CD8-positive, alpha-beta memory T cell (primary cell): ENCODE results near the gene TCF4. TPM values are rescaled to one million over a fixed set of nuclear protein-coding genes. Genes with fewer than 3 reads are reported as not detected.
A peak's percentile ranks its signal among the peaks of the same experiment; 100 is the strongest.

Source experiments
- CTCF ChIA-PET: fragments of 350-600 bp; sonication (Branson Sonifier 250); formaldehyde crosslinking; loops from one replicate; lab custom pipeline; 2021; ENCODE audit warnings: antibody characterized with exemption; lab: Charles Lee
- POLR2A ChIA-PET: fragments of 350-600 bp; sonication (Branson Sonifier 250); formaldehyde crosslinking; loops from one replicate; lab custom pipeline; 2021; ENCODE audit warnings: antibody characterized with exemption; lab: Charles Lee
- DNase-seq, 5 donors: peaks; one replicate each; pipeline versions ENCODE4 v3.0.0 to v3.0.0-alpha.2; 2020 to 2022; ENCODE audit warnings: mixed read lengths in 1 of 5
- H3K27ac ChIP-seq: one replicate; pipeline ENCODE4 v1.7.0; 2013; ENCODE audit warnings: low read depth, mild to moderate bottlenecking, low read length, moderate library complexity
- H3K27me3 ChIP-seq: 2 replicates; pipeline ENCODE4 v1.7.0; 2013; ENCODE audit warnings: low read length, mild to moderate bottlenecking; ENCODE audit not compliant: insufficient read depth, poor library complexity, severe bottlenecking
- H3K36me3 ChIP-seq: 2 replicates; pipeline ENCODE4 v1.7.0; 2013; ENCODE audit warnings: mild to moderate bottlenecking, low read length, moderate library complexity; ENCODE audit not compliant: insufficient read depth
- H3K4me1 ChIP-seq: 2 replicates; pipeline ENCODE4 v1.7.0; 2013; ENCODE audit warnings: mild to moderate bottlenecking, low read length, moderate library complexity; ENCODE audit not compliant: insufficient read depth
- H3K4me3 ChIP-seq: 2 replicates; pipeline ENCODE4 v1.7.0; 2013; ENCODE audit warnings: mild to moderate bottlenecking, low read length
- H3K9me3 ChIP-seq: 2 replicates; pipeline ENCODE4 v1.7.0; 2013; ENCODE audit warnings: mild to moderate bottlenecking, low read length
- H3K27ac Mint-ChIP-seq, 8 donors: one replicate each; pipeline ENCODE4 v1.8.0; 2020 to 2021; ENCODE audit warnings: mixed read lengths in 8 of 8, mild to moderate bottlenecking in 6 of 8, inconsistent platforms in 3 of 8, moderate library complexity in 3 of 8
- H3K27me3 Mint-ChIP-seq, 2 donors: one replicate each; pipeline ENCODE4 v1.8.0; 2020 to 2021; ENCODE audit warnings: mixed read lengths in 2 of 2, mild to moderate bottlenecking in 1 of 2, moderate library complexity in 1 of 2
- H3K36me3 Mint-ChIP-seq, 3 donors: one replicate each; pipeline ENCODE4 v1.8.0; 2020 to 2021; ENCODE audit warnings: mixed read lengths in 3 of 3, inconsistent platforms in 1 of 3, mild to moderate bottlenecking in 1 of 3
- H3K4me1 Mint-ChIP-seq, 3 donors: one replicate each; pipeline ENCODE4 v1.8.0; 2020 to 2021; ENCODE audit warnings: mixed read lengths in 3 of 3, inconsistent platforms in 1 of 3, mild to moderate bottlenecking in 1 of 3
- H3K4me3 Mint-ChIP-seq, 7 donors: one replicate each; pipeline ENCODE4 v1.8.0; 2020 to 2021; ENCODE audit warnings: mixed read lengths in 7 of 7, mild to moderate bottlenecking in 6 of 7, moderate library complexity in 4 of 7, inconsistent platforms in 2 of 7
- H3K9me3 Mint-ChIP-seq, 5 donors: one replicate each; pipeline ENCODE4 v1.8.0; 2020 to 2022; ENCODE audit warnings: mixed read lengths in 5 of 5, mild to moderate bottlenecking in 3 of 5, moderate library complexity in 2 of 5, inconsistent platforms in 1 of 5
- polyA plus RNA-seq: library from polyadenylated mRNA; unstranded; fragments of 300-500 nt; fragmentation: Illumina TruSeq; gene quantifications from one replicate; pipeline ENCODE4 v1.2.3, GENCODE V29; 2021
- total RNA-seq, 2 experiments: library from RNA; stranded (reverse); gene quantifications; one replicate each; pipeline ENCODE4 v1.2.3, GENCODE V29; 2021

TCF4 gene
- total and polyA plus RNA-seq, 3 experiments from 2014 or later: 0.18 to 0.62 (median 0.47) TPM

- Mint-ChIP-seq H3K27me3 (peaks cover 15 to 28% of the 10 kb centered on the region in 2 donors), H3K9me3 (peaks cover 8 to 16% (median 10%) of the 10 kb centered on the region in 5 donors), H3K36me3 (peaks cover 0 to 1% (median 0%) of the 10 kb centered on the region in 3 donors), H3K27ac (no peak overlapping the region), H3K4me1 (peaks cover 5 to 17% (median 17%) of the 10 kb centered on the region in 3 donors), H3K4me3 (no peak overlapping the region)
- Histone ChIP-seq H3K36me3 (no peaks in the 10 kb centered on the region), H3K4me1 (no peaks in the 10 kb centered on the region), H3K4me3 (no peak overlapping the region), H3K27ac (no peak overlapping the region), H3K9me3 (no peaks in the 10 kb centered on the region), H3K27me3 (peaks cover 5% of the 10 kb centered on the region)
- POLR2A ChIA-PET: no interaction called here
- no peak for DNase-seq
- CTCF ChIA-PET: no interaction called here
These were observed 4.6 kb upstream of the TCF4 start for GRCh38 chr18:55592572-55592971.

GRCh38 chr18:55592106-55592505 lies 4.1 kb upstream of the TCF4 start:
- H3K4me3 Mint-ChIP-seq: no peak overlapping the region
- peaks cover 8 to 16% (median 10%) of the 10 kb centered on the region in 5 donors for H3K9me3 Mint-ChIP-seq
- peaks cover 0 to 1% (median 0%) of the 10 kb centered on the region in 3 donors for H3K36me3 Mint-ChIP-seq
- CTCF ChIA-PET: no interaction called here
- Histone ChIP-seq H3K36me3 (no peaks in the 10 kb centered on the region), H3K4me3 (no peak overlapping the region), H3K9me3 (no peaks in the 10 kb centered on the region), H3K4me1 (no peaks in the 10 kb centered on the region), H3K27me3 (peaks cover 5% of the 10 kb centered on the region), H3K27ac (no peak overlapping the region)
- peaks cover 18 to 31% of the 10 kb centered on the region in 2 donors for H3K27me3 Mint-ChIP-seq
- H3K27ac Mint-ChIP-seq: no peak overlapping the region
- no peak for DNase-seq
- POLR2A ChIA-PET: no interaction called here
- peaks cover 6 to 21% (median 21%) of the 10 kb centered on the region in 3 donors for H3K4me1 Mint-ChIP-seq

- H3K27me3 Mint-ChIP-seq: peaks cover 35 to 55% of the 10 kb centered on the region in 2 donors
- POLR2A ChIA-PET: no interaction called here
- peak overlapping the region; percentile 61 for H3K27ac ChIP-seq
These were observed 1.8 kb upstream of the TCF4 start for GRCh38 chr18:55589625-55590291.

GRCh38 chr18:55588870-55589595 lies 1.0 kb upstream of the TCF4 start:
- peaks cover 0 to 3% (median 1%) of the 10 kb centered on the region in 3 donors for H3K36me3 Mint-ChIP-seq
- no peaks in the 10 kb centered on the region for H3K9me3 ChIP-seq
- peak overlapping the region in 4 of 8 donors; percentile 13 to 63 (median 53) for H3K27ac Mint-ChIP-seq
- H3K9me3 Mint-ChIP-seq: peaks cover 8 to 25% (median 12%) of the 10 kb centered on the region in 5 donors
- CTCF ChIA-PET: interaction anchor here (0.6 kb wide), 1 partner anchor 8 kb away, joined by 3 read pairs; no protein-coding TSS in a partner anchor
- H3K36me3 ChIP-seq: no peaks in the 10 kb centered on the region
- peaks cover 9% of the 10 kb centered on the region for H3K27me3 ChIP-seq
- peaks cover 36 to 59% of the 10 kb centered on the region in 2 donors for H3K27me3 Mint-ChIP-seq
- H3K27ac ChIP-seq: peak overlapping the region; percentile 54
- POLR2A ChIA-PET: no interaction called here
- no peaks in the 10 kb centered on the region for H3K4me1 ChIP-seq
- H3K4me3 ChIP-seq: no peak overlapping the region
- peaks cover 6 to 30% (median 30%) of the 10 kb centered on the region in 3 donors for H3K4me1 Mint-ChIP-seq
- H3K4me3 Mint-ChIP-seq: peak overlapping the region; percentile 71 to 86 (median 77)
- peak in 1 of 5 donors; percentile 1 for DNase-seq

More at GRCh38 chr18:55589625-55590291, 1.8 kb upstream of the TCF4 start:
- H3K9me3 ChIP-seq: no peaks in the 10 kb centered on the region
- no peaks in the 10 kb centered on the region for H3K4me1 ChIP-seq
- H3K27ac Mint-ChIP-seq: peak overlapping the region in 2 of 8 donors; percentile 19 to 51
- H3K4me3 ChIP-seq: no peak overlapping the region
- H3K27me3 ChIP-seq: peaks cover 9% of the 10 kb centered on the region
- H3K36me3 Mint-ChIP-seq: peaks cover 0 to 3% (median 1%) of the 10 kb centered on the region in 3 donors
- peaks cover 6 to 30% (median 30%) of the 10 kb centered on the region in 3 donors for H3K4me1 Mint-ChIP-seq
- H3K36me3 ChIP-seq: no peaks in the 10 kb centered on the region
- peak overlapping the region; percentile 18 to 83 (median 64) for H3K4me3 Mint-ChIP-seq
- peaks cover 8 to 25% (median 13%) of the 10 kb centered on the region in 5 donors for H3K9me3 Mint-ChIP-seq
- peak; percentile 37 to 77 (median 62) for DNase-seq
- CTCF ChIA-PET: no interaction called here

- no peaks in the 10 kb centered on the region for H3K9me3 ChIP-seq
- no peaks in the 10 kb centered on the region for H3K4me1 ChIP-seq
- peaks cover 9% of the 10 kb centered on the region for H3K27me3 ChIP-seq
- ChIA-PET CTCF (no interaction called here), POLR2A (interaction anchor here (0.7 kb wide), 1 partner anchor 1433 kb away, joined by 5 read pairs; no protein-coding TSS in a partner anchor)
- H3K4me1 Mint-ChIP-seq: peaks cover 6 to 30% (median 30%) of the 10 kb centered on the region in 3 donors
- DNase-seq: peak in 1 of 5 donors; percentile 2
- peak overlapping the region in 2 of 8 donors; percentile 36 to 51 for H3K27ac Mint-ChIP-seq
- H3K36me3 ChIP-seq: no peaks in the 10 kb centered on the region
- H3K36me3 Mint-ChIP-seq: peaks cover 0 to 3% (median 1%) of the 10 kb centered on the region in 3 donors
- no peak overlapping the region for H3K27ac ChIP-seq
- peaks cover 36 to 59% of the 10 kb centered on the region in 2 donors for H3K27me3 Mint-ChIP-seq
- peak overlapping the region in 6 of 7 donors; percentile 69 to 85 (median 74) for H3K4me3 Mint-ChIP-seq
- peaks cover 8 to 25% (median 12%) of the 10 kb centered on the region in 5 donors for H3K9me3 Mint-ChIP-seq
- no peak overlapping the region for H3K4me3 ChIP-seq
These were observed 428 bp downstream of the TCF4 start for GRCh38 chr18:55587418-55588110.

- Mint-ChIP-seq H3K4me3 (peak overlapping the region in 4 of 7 donors; percentile 14 to 47 (median 40)), H3K9me3 (peaks cover 8 to 25% (median 11%) of the 10 kb centered on the region in 5 donors), H3K27ac (no peak overlapping the region), H3K36me3 (peaks cover 0 to 3% (median 1%) of the 10 kb centered on the region in 3 donors), H3K27me3 (peaks cover 33 to 57% of the 10 kb centered on the region in 2 donors), H3K4me1 (peaks cover 6 to 30% (median 30%) of the 10 kb centered on the region in 3 donors)
- no peak for DNase-seq
- no peaks in the 10 kb centered on the region for H3K36me3 ChIP-seq
- no peak overlapping the region for H3K4me3 ChIP-seq
- ChIA-PET CTCF (no interaction called here), POLR2A (no interaction called here)
- H3K27ac ChIP-seq: no peak overlapping the region
- H3K4me1 ChIP-seq: no peaks in the 10 kb centered on the region
- peaks cover 9% of the 10 kb centered on the region for H3K27me3 ChIP-seq
- no peaks in the 10 kb centered on the region for H3K9me3 ChIP-seq
These were observed 2.0 kb downstream of the TCF4 start for GRCh38 chr18:55585920-55586561.
